Measurements from ENCODE around the gene KIF23. TPM values are rescaled to one million over a fixed set of nuclear protein-coding genes. Genes with fewer than 3 reads are reported as not detected.
A peak's percentile ranks its signal among the peaks of the same experiment; 100 is the strongest.

Gene KIF23
- total RNA-seq, 1 experiment from 2014 or later, result 87.8 TPM

- no peak for TF ChIP-seq CDX4 (CRISPR knock-in tag; IDR thresholded peaks at IDR 0.05; ENCODE audit: borderline replicate concordance)
- no peak for TF ChIP-seq ZNF232 (CRISPR knock-in tag; IDR thresholded peaks at IDR 0.05)
- TF ChIP-seq ZNF219 (CRISPR knock-in tag; IDR thresholded peaks at IDR 0.05; ENCODE audit: borderline replicate concordance), result no peak
- TF ChIP-seq ZNF671 (CRISPR knock-in tag; IDR thresholded peaks at IDR 0.05), result no peak
- no peak for TF ChIP-seq PRRX2 (CRISPR knock-in tag; IDR thresholded peaks at IDR 0.05)
- TF ChIP-seq, protein P1, sequence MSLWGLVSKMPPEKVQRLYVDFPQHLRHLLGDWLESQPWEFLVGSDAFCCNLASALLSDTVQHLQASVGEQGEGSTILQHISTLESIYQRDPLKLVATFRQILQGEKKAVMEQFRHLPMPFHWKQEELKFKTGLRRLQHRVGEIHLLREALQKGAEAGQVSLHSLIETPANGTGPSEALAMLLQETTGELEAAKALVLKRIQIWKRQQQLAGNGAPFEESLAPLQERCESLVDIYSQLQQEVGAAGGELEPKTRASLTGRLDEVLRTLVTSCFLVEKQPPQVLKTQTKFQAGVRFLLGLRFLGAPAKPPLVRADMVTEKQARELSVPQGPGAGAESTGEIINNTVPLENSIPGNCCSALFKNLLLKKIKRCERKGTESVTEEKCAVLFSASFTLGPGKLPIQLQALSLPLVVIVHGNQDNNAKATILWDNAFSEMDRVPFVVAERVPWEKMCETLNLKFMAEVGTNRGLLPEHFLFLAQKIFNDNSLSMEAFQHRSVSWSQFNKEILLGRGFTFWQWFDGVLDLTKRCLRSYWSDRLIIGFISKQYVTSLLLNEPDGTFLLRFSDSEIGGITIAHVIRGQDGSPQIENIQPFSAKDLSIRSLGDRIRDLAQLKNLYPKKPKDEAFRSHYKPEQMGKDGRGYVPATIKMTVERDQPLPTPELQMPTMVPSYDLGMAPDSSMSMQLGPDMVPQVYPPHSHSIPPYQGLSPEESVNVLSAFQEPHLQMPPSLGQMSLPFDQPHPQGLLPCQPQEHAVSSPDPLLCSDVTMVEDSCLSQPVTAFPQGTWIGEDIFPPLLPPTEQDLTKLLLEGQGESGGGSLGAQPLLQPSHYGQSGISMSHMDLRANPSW (CRISPR knock-in tag; conservative IDR thresholded peaks at IDR 0.05; ENCODE audit: low read depth), result no peak
- TF ChIP-seq JUN (CRISPR knock-in tag; IDR thresholded peaks at IDR 0.05), result no peak
- no peak for TF ChIP-seq ZNF263 (CRISPR knock-in tag; IDR thresholded peaks at IDR 0.05; ENCODE audit: low read depth)
- no peak for TF ChIP-seq TP53 (CRISPR knock-in tag; IDR thresholded peaks at IDR 0.05)
- no peak for TF ChIP-seq ELF4 (CRISPR knock-in tag; IDR thresholded peaks at IDR 0.05; ENCODE audit: low read depth)
- TF ChIP-seq ZNF138 (CRISPR knock-in tag; conservative IDR thresholded peaks at IDR 0.05), result no peak
- TF ChIP-seq, protein P2, sequence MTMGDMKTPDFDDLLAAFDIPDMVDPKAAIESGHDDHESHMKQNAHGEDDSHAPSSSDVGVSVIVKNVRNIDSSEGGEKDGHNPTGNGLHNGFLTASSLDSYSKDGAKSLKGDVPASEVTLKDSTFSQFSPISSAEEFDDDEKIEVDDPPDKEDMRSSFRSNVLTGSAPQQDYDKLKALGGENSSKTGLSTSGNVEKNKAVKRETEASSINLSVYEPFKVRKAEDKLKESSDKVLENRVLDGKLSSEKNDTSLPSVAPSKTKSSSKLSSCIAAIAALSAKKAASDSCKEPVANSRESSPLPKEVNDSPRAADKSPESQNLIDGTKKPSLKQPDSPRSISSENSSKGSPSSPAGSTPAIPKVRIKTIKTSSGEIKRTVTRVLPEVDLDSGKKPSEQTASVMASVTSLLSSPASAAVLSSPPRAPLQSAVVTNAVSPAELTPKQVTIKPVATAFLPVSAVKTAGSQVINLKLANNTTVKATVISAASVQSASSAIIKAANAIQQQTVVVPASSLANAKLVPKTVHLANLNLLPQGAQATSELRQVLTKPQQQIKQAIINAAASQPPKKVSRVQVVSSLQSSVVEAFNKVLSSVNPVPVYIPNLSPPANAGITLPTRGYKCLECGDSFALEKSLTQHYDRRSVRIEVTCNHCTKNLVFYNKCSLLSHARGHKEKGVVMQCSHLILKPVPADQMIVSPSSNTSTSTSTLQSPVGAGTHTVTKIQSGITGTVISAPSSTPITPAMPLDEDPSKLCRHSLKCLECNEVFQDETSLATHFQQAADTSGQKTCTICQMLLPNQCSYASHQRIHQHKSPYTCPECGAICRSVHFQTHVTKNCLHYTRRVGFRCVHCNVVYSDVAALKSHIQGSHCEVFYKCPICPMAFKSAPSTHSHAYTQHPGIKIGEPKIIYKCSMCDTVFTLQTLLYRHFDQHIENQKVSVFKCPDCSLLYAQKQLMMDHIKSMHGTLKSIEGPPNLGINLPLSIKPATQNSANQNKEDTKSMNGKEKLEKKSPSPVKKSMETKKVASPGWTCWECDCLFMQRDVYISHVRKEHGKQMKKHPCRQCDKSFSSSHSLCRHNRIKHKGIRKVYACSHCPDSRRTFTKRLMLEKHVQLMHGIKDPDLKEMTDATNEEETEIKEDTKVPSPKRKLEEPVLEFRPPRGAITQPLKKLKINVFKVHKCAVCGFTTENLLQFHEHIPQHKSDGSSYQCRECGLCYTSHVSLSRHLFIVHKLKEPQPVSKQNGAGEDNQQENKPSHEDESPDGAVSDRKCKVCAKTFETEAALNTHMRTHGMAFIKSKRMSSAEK (CRISPR knock-in tag; IDR thresholded peaks at IDR 0.05; ENCODE audit: borderline replicate concordance), result no peak
- TF ChIP-seq ERG (CRISPR knock-in tag; IDR thresholded peaks at IDR 0.05), result no peak
- TF ChIP-seq ZNF121 (CRISPR knock-in tag; IDR thresholded peaks at IDR 0.05), result no peak
- no peak for TF ChIP-seq ZMAT4 (CRISPR knock-in tag; IDR thresholded peaks at IDR 0.05)
- no peak for TF ChIP-seq IRF2 (CRISPR knock-in tag; IDR thresholded peaks at IDR 0.05; ENCODE audit: borderline replicate concordance, low read depth)
- no peak for TF ChIP-seq NR1H2 (CRISPR knock-in tag; IDR thresholded peaks at IDR 0.05)
- TF ChIP-seq ESRRA (CRISPR knock-in tag; IDR thresholded peaks at IDR 0.05; ENCODE audit: borderline replicate concordance), result no peak
- TF ChIP-seq CREB1 (CRISPR knock-in tag; IDR thresholded peaks at IDR 0.05), result no peak
- TF ChIP-seq SP1 (CRISPR knock-in tag; conservative IDR thresholded peaks at IDR 0.05), result peak; percentile 61; the same call in 1 of the 2 replicates
- TF ChIP-seq ATF2 (CRISPR knock-in tag; IDR thresholded peaks at IDR 0.05; ENCODE audit: borderline replicate concordance, low read depth), result no peak
- TF ChIP-seq RORB (CRISPR knock-in tag; IDR thresholded peaks at IDR 0.05), result no peak
- no peak for TF ChIP-seq FOXK1 (CRISPR knock-in tag; IDR thresholded peaks at IDR 0.05)
- no peak for TF ChIP-seq AFF4 (CRISPR knock-in tag; IDR thresholded peaks at IDR 0.05; ENCODE audit: borderline replicate concordance)
- TF ChIP-seq MXD4 (CRISPR knock-in tag; IDR thresholded peaks at IDR 0.05; ENCODE audit: borderline replicate concordance), result no peak
- no peak for TF ChIP-seq ZNF396 (CRISPR knock-in tag; IDR thresholded peaks at IDR 0.05; ENCODE audit: borderline replicate concordance)
These were observed 48.5 kb downstream of the KIF23 start (continued) for GRCh38 chr15:69462493-69463181.
